Testis (tissue), 3 donors: ENCODE measurements around the gene SMAD3. TPM values are rescaled to one million over a fixed set of nuclear protein-coding genes. Genes with fewer than 3 reads are reported as not detected.

Experiments
- DNase-seq: peaks from one replicate; pipeline ENCODE4 v3.0.0-alpha.2; 2019
- H3K27ac ChIP-seq, 2 donors: fragments of 200-600 bp; sonication (generic); one replicate each; pipeline ENCODE4 v1.5.1; 2019
- H3K27me3 ChIP-seq: fragments of 200-600 bp; sonication (generic); one replicate; pipeline ENCODE4 v1.5.1; 2019
- H3K36me3 ChIP-seq: fragments of 200-600 bp; sonication (generic); one replicate; pipeline ENCODE4 v1.5.1; 2017; ENCODE audit warnings: low read depth; ENCODE audit errors: missing control alignments
- H3K4me1 ChIP-seq: fragments of 200-600 bp; sonication (generic); one replicate; pipeline ENCODE4 v1.5.1; 2019
- H3K4me3 ChIP-seq, 2 donors: fragments of 200-600 bp; sonication (generic); one replicate each; pipeline ENCODE4 v1.5.1; 2017 to 2019
- H3K9me3 ChIP-seq: fragments of 200-600 bp; sonication (generic); one replicate; pipeline ENCODE4 v1.5.1; 2017
- CTCF ChIP-seq, 3 experiments: fragments of 450-650 bp in 2 of 3; fragments of 200-600 bp in 1 of 3; sonication (generic) in 1 of 3; IDR thresholded peaks; one replicate each; pipeline ENCODE4 v1.5.1; 2016 to 2019; ENCODE audit warnings: antibody characterized with exemption in 3 of 3, mild to moderate bottlenecking in 2 of 3, moderate library complexity in 1 of 3
- POLR2A ChIP-seq: fragments of 450-650 bp; IDR thresholded peaks from one replicate; pipeline ENCODE4 v1.6.1; 2017; ENCODE audit warnings: antibody characterized with exemption, mild to moderate bottlenecking, moderate library complexity
- WGBS, 2 donors: methylation state at CpG; one replicate each; pipeline ENCODE4 v1.1.5; 2018; 5-methylcytosine and 5-hydroxymethylcytosine counted together
- intact Hi-C: fragments of 100-400 bp; cut with DNase I; formaldehyde crosslinking; loops from one replicate; pipeline ENCODE4 v1.15.1; 2023; ENCODE audit warnings: low total_unique reads
- polyA plus RNA-seq: library from polyadenylated mRNA; stranded (reverse); fragments of 350-450 nt; fragmentation: Illumina TruSeq; extraction: RNeasy Lipid Tissue Mini Kit (QIAGEN cat#74804); gene quantifications from one replicate; pipeline ENCODE4 v1.2.3, GENCODE V29; 2014; ENCODE audit warnings: low read depth, low replicate concordance; ENCODE audit not compliant: insufficient read depth
- total RNA-seq, 2 donors: library from RNA; depleted of rRNA; stranded (reverse); fragments of >200 nt; gene quantifications; one replicate each; pipeline ENCODE4 v1.2.3, GENCODE V29; 2016

SMAD3 gene
- total and polyA plus RNA-seq, 3 donors from 2014 or later, result 11.4 to 31.6 (median 18.7) TPM

- Histone ChIP-seq H3K4me1 (peaks cover 6% of the 10 kb centered on the region), H3K36me3 (no peaks in the 10 kb centered on the region), H3K27ac (no peak overlapping the region), H3K27me3 (no peaks in the 10 kb centered on the region), H3K4me3 (no peak overlapping the region), H3K9me3 (no peaks in the 10 kb centered on the region)
- no peak for DNase-seq
- 95 to 97% methylated on average over 9 to 10 of the region's 10 CpGs for WGBS, 2 donors
- intact Hi-C loops, result no loop called here
- TF ChIP-seq CTCF (IDR thresholded peaks at IDR 0.05) (no peak), POLR2A (no peak)
These were observed 115.3 kb downstream of the SMAD3 start for GRCh38 chr15:67180514-67181191.

- WGBS, 2 donors, result 94 to 95% methylated on average over 4 to 15 of the region's 15 CpGs
These were observed 115.8 kb downstream of the SMAD3 start for GRCh38 chr15:67181221-67181639.

GRCh38 chr15:67183443-67184169 lies 118.2 kb downstream of the SMAD3 start:
- intact Hi-C loops, result no loop called here

More at GRCh38 chr15:67181221-67181639, 115.8 kb downstream of the SMAD3 start:
- no peaks in the 10 kb centered on the region for H3K9me3 ChIP-seq
- intact Hi-C loops, result no loop called here
- H3K27ac ChIP-seq, result no peak overlapping the region
- peaks cover 11% of the 10 kb centered on the region for H3K4me1 ChIP-seq
- no peak for TF ChIP-seq POLR2A
- no peak for TF ChIP-seq CTCF (IDR thresholded peaks at IDR 0.05)
- H3K27me3 ChIP-seq, result no peaks in the 10 kb centered on the region
- no peak overlapping the region for H3K4me3 ChIP-seq
- peak; percentile 10 for DNase-seq
- no peaks in the 10 kb centered on the region for H3K36me3 ChIP-seq

GRCh38 chr15:67184208-67184925 lies 119.0 kb downstream of the SMAD3 start:
- intact Hi-C loops, result no loop called here
- 89 to 95% methylated on average over 14 to 18 of the region's 18 CpGs for WGBS, 2 donors
- peaks cover 30% of the 10 kb centered on the region for H3K4me1 ChIP-seq
- no peak for DNase-seq
- TF ChIP-seq CTCF (IDR thresholded peaks at IDR 0.05) (no peak), POLR2A (no peak)
- H3K27me3 ChIP-seq, result no peaks in the 10 kb centered on the region
- no peaks in the 10 kb centered on the region for H3K36me3 ChIP-seq
- no peaks in the 10 kb centered on the region for H3K9me3 ChIP-seq
- no peak overlapping the region for H3K4me3 ChIP-seq
- no peak overlapping the region for H3K27ac ChIP-seq

More at GRCh38 chr15:67183443-67184169, 118.2 kb downstream of the SMAD3 start:
- DNase-seq, result no peak
- no peaks in the 10 kb centered on the region for H3K36me3 ChIP-seq
- H3K9me3 ChIP-seq, result no peaks in the 10 kb centered on the region
- 76 to 77% methylated on average over 7 of the region's 7 CpGs for WGBS, 2 donors
- H3K4me3 ChIP-seq, result no peak overlapping the region
- H3K27ac ChIP-seq, result no peak overlapping the region
- H3K4me1 ChIP-seq, result peaks cover 22% of the 10 kb centered on the region
- TF ChIP-seq POLR2A (no peak), CTCF (IDR thresholded peaks at IDR 0.05) (no peak)
- no peaks in the 10 kb centered on the region for H3K27me3 ChIP-seq
